OCI-LY3 (cell line): ENCODE measurements around the gene ZNF562.

Experiments
- H2AFZ ChIP-seq: fragments of 200-600, 300-600 bp; shearing (Covaris generic); 2 replicates; pipeline ENCODE4 v1.6.0; 2014; ENCODE audit warnings: antibody characterized with exemption, low read depth, low read length
- H3K27ac ChIP-seq: fragments of 200-600, 300-600 bp; sonication (generic); 2 replicates; pipeline ENCODE4 v1.5.1; 2014; ENCODE audit warnings: mild to moderate bottlenecking, low read length, moderate library complexity, mixed read lengths
- H3K27me3 ChIP-seq: fragments of 200-600, 300-600 bp; sonication (generic); 2 replicates; pipeline ENCODE4 v1.6.1; 2014; ENCODE audit warnings: low read depth, low read length, mixed read lengths
- H3K36me3 ChIP-seq: fragments of 200-600, 300-600 bp; sonication (generic); replicated peaks from 2 replicates; pipeline ENCODE3; 2014; ENCODE audit warnings: low read depth, low read length, mixed read lengths
- H3K4me1 ChIP-seq: fragments of 300-600, 200-600 bp; sonication (generic); 2 replicates; pipeline ENCODE4 v1.6.1; 2014; ENCODE audit warnings: low read length, mixed read lengths
- H3K4me2 ChIP-seq: fragments of 200-600, 300-600 bp; sonication (generic); 2 replicates; pipeline ENCODE4 v1.6.1; 2014; ENCODE audit warnings: low read length, mixed read lengths
- H3K4me3 ChIP-seq: fragments of 300-600, 200-600 bp; sonication (generic); 2 replicates; pipeline ENCODE4 v1.5.1; 2014; ENCODE audit warnings: antibody characterized with exemption, mild to moderate bottlenecking, low read length, moderate library complexity
- H3K79me2 ChIP-seq: fragments of 300-600, 200-600 bp; shearing (Covaris generic); 2 replicates; pipeline ENCODE4 v1.6.1; 2014; ENCODE audit warnings: mild to moderate bottlenecking, low read length, mixed read lengths
- H3K9ac ChIP-seq: fragments of 300-600, 200-600 bp; shearing (Covaris generic); 2 replicates; pipeline ENCODE4 v1.6.0; 2014; ENCODE audit warnings: mild to moderate bottlenecking, low read length, moderate library complexity
- H3K9me3 ChIP-seq: fragments of 200-600, 300-600 bp; shearing (Covaris generic); 2 replicates; pipeline ENCODE4 v1.6.1; 2014; ENCODE audit warnings: low read length, mixed read lengths; ENCODE audit not compliant: insufficient read depth
- H4K20me1 ChIP-seq: fragments of 200-600, 300-600 bp; sonication (generic); 2 replicates; pipeline ENCODE4 v1.6.1; 2016; ENCODE audit warnings: low read length, mixed read lengths; ENCODE audit not compliant: insufficient read depth
- CTCF ChIP-seq: fragments of 200-600, 300-600 bp; sonication (generic); IDR thresholded peaks from 2 replicates; pipeline ENCODE4 v1.5.1; 2014; ENCODE audit warnings: antibody characterized with exemption, low read length, low read depth
- EZH2phosphoT487 ChIP-seq: fragments of 200-600 bp; shearing (Covaris generic); IDR thresholded peaks from 2 replicates; pipeline ENCODE4 v1.6.1; 2018; ENCODE audit warnings: antibody characterized with exemption, mixed run types, low read depth

Gene ZNF562

GRCh38 chr19:9615844-9616243 lies 59.1 kb downstream of the ZNF562 start:
- Histone ChIP-seq H3K36me3 (peaks cover 53% of the 10 kb centered on the region), H3K9me3 (peaks cover 3% of the 10 kb centered on the region; the same call in 1 of the 2 replicates)

GRCh38 chr19:9610484-9611113 lies 64.3 kb downstream of the ZNF562 start:
- Histone ChIP-seq H3K9ac (no peak overlapping the region), H4K20me1 (no peaks in the 10 kb centered on the region; the same call in 1 of the 2 replicates), H3K4me3 (no peak overlapping the region), H3K36me3 (peaks cover 76% of the 10 kb centered on the region), H3K9me3 (peaks cover 8% of the 10 kb centered on the region; the same call in 1 of the 2 replicates), H2AFZ (no peak overlapping the region), H3K4me1 (no peaks in the 10 kb centered on the region), H3K27me3 (no peaks in the 10 kb centered on the region), H3K79me2 (no peaks in the 10 kb centered on the region), H3K27ac (no peak overlapping the region), H3K4me2 (no peak overlapping the region)
- TF ChIP-seq CTCF (no peak), EZH2phosphoT487 (no peak)

More at GRCh38 chr19:9615844-9616243, 59.1 kb downstream of the ZNF562 start:
- Histone ChIP-seq H3K27me3 (no peaks in the 10 kb centered on the region), H3K79me2 (peaks cover 15% of the 10 kb centered on the region), H3K9ac (no peak overlapping the region), H3K4me2 (no peak overlapping the region), H2AFZ (no peak overlapping the region), H3K27ac (no peak overlapping the region), H3K4me3 (no peak overlapping the region), H3K4me1 (peaks cover 7% of the 10 kb centered on the region; the same call in 1 of the 2 replicates), H4K20me1 (no peaks in the 10 kb centered on the region)
- TF ChIP-seq CTCF (no peak), EZH2phosphoT487 (no peak)

GRCh38 chr19:9608912-9609311 lies 66.0 kb downstream of the ZNF562 start:
- no peak overlapping the region for H3K9ac ChIP-seq
- no peak overlapping the region for H3K4me2 ChIP-seq
- no peaks in the 10 kb centered on the region; the same call in 1 of the 2 replicates for H4K20me1 ChIP-seq
- no peak for TF ChIP-seq CTCF
- no peak for TF ChIP-seq EZH2phosphoT487
- no peaks in the 10 kb centered on the region for H3K79me2 ChIP-seq
- H3K27ac ChIP-seq, result no peak overlapping the region
- H3K27me3 ChIP-seq, result no peaks in the 10 kb centered on the region
- H3K4me3 ChIP-seq, result no peak overlapping the region
- peaks cover 61% of the 10 kb centered on the region for H3K36me3 ChIP-seq
- H2AFZ ChIP-seq, result no peak overlapping the region
- no peaks in the 10 kb centered on the region for H3K4me1 ChIP-seq
- peaks cover 8% of the 10 kb centered on the region; the same call in 1 of the 2 replicates for H3K9me3 ChIP-seq

GRCh38 chr19:9597027-9597426 lies 77.9 kb downstream of the ZNF562 start:
- no peak overlapping the region for H3K9ac ChIP-seq
- H3K79me2 ChIP-seq, result no peaks in the 10 kb centered on the region
- no peaks in the 10 kb centered on the region for H3K36me3 ChIP-seq
- no peaks in the 10 kb centered on the region for H3K9me3 ChIP-seq
- H4K20me1 ChIP-seq, result no peaks in the 10 kb centered on the region
- peaks cover 3% of the 10 kb centered on the region; the same call in 1 of the 2 replicates for H3K27me3 ChIP-seq
- H3K4me1 ChIP-seq, result no peaks in the 10 kb centered on the region
- H2AFZ ChIP-seq, result no peak overlapping the region
- no peak overlapping the region for H3K4me3 ChIP-seq
- no peak for TF ChIP-seq CTCF
- no peak for TF ChIP-seq EZH2phosphoT487
- no peak overlapping the region for H3K27ac ChIP-seq
- no peak overlapping the region for H3K4me2 ChIP-seq
